Liver (tissue), 9 donors: ENCODE data around the gene KCNN3. TPM values are rescaled to one million over a fixed set of nuclear protein-coding genes. Genes with fewer than 3 reads are reported as not detected.

Experiments used
- DNase-seq: peaks from one replicate; pipeline ENCODE4 v3.0.0-alpha.2; 2017; ENCODE audit warnings: low spot score
- H3K27ac ChIP-seq, 2 donors: one replicate each; pipeline ENCODE4 v1.7.0; 2013; ENCODE audit warnings: inconsistent platforms in 2 of 2, low read length in 2 of 2, control low read depth in 1 of 2, low read depth in 1 of 2, mild to moderate bottlenecking in 1 of 2
- H3K27me3 ChIP-seq, 4 donors: one replicate each; pipeline versions ENCODE4 v1.6.1 to v1.7.0; 2013; ENCODE audit warnings: low read length in 3 of 4, inconsistent platforms in 1 of 4, mild to moderate bottlenecking in 1 of 4, moderate library complexity in 1 of 4; ENCODE audit not compliant: control insufficient read depth in 4 of 4, insufficient read depth in 4 of 4
- H3K36me3 ChIP-seq, 4 donors: one replicate each; pipeline versions ENCODE4 v1.6.1 to v1.7.0; 2013; ENCODE audit warnings: low read length in 3 of 4, mild to moderate bottlenecking in 3 of 4, low read depth in 1 of 4, moderate library complexity in 1 of 4; ENCODE audit not compliant: control insufficient read depth in 4 of 4, insufficient read depth in 3 of 4
- H3K4me1 ChIP-seq, 4 donors: one replicate each; pipeline versions ENCODE4 v1.6.1 to v1.7.0; 2013; ENCODE audit warnings: low read length in 3 of 4, mild to moderate bottlenecking in 3 of 4, moderate library complexity in 1 of 4; ENCODE audit not compliant: control insufficient read depth in 4 of 4, insufficient read depth in 4 of 4
- H3K4me3 ChIP-seq, 3 donors: one replicate each; pipeline versions ENCODE4 v1.6.1 to v1.7.0; 2013; ENCODE audit warnings: low read length in 3 of 3, control low read depth in 1 of 3, low read depth in 1 of 3, mild to moderate bottlenecking in 1 of 3
- H3K9ac ChIP-seq, 2 donors: one replicate each; pipeline ENCODE4 v1.7.0; 2013; ENCODE audit warnings: low read length in 2 of 2, mild to moderate bottlenecking in 2 of 2, moderate library complexity in 2 of 2, control low read depth in 1 of 2, low read depth in 1 of 2
- H3K9me3 ChIP-seq, 4 donors: one replicate each; pipeline versions ENCODE4 v1.6.1 to v1.7.0; 2013; ENCODE audit warnings: low read length in 3 of 4; ENCODE audit not compliant: control insufficient read depth in 4 of 4
- EGR1 ChIP-seq, 2 donors: IDR thresholded peaks; 2 replicates each; pipeline ENCODE4 v1.6.1; 2016 to 2018; ENCODE audit warnings: antibody characterized with exemption in 2 of 2, low read depth in 2 of 2
- FOXA1 ChIP-seq: IDR thresholded peaks from 2 replicates; pipeline ENCODE4 v1.6.1; 2016; ENCODE audit warnings: antibody characterized with exemption
- FOXA2 ChIP-seq: IDR thresholded peaks from 2 replicates; pipeline ENCODE4 v1.6.1; 2016; ENCODE audit warnings: antibody characterized with exemption
- GABPA ChIP-seq, 2 donors: IDR thresholded peaks in 1 of 2; conservative IDR thresholded peaks in 1 of 2; 2 replicates each; pipeline ENCODE4 v1.6.1; 2016; ENCODE audit warnings: antibody characterized with exemption in 2 of 2, mild to moderate bottlenecking in 1 of 2, moderate library complexity in 1 of 2
- HNF4A ChIP-seq, 2 donors: conservative IDR thresholded peaks; 2 replicates each; pipeline ENCODE4 v1.6.1; 2016; ENCODE audit warnings: antibody characterized with exemption in 2 of 2, mild to moderate bottlenecking in 2 of 2
- HNF4G ChIP-seq: IDR thresholded peaks from 2 replicates; pipeline ENCODE4 v1.6.1; 2016; ENCODE audit warnings: antibody characterized with exemption
- JUND ChIP-seq, 2 donors: IDR thresholded peaks; 2 replicates each; pipeline ENCODE4 v1.6.1; 2016; ENCODE audit warnings: antibody characterized with exemption in 2 of 2
- NR2F2 ChIP-seq: IDR thresholded peaks from 2 replicates; pipeline ENCODE4 v1.6.1; 2016; ENCODE audit warnings: antibody characterized with exemption
- RAD21 ChIP-seq, 2 donors: IDR thresholded peaks; 2 replicates each; pipeline ENCODE4 v1.6.1; 2016; ENCODE audit warnings: antibody characterized with exemption in 2 of 2, mild to moderate bottlenecking in 2 of 2
- RXRA ChIP-seq, 2 donors: IDR thresholded peaks; 2 replicates each; pipeline ENCODE4 v1.6.1; 2017 to 2018; ENCODE audit warnings: antibody characterized with exemption in 2 of 2, mild to moderate bottlenecking in 1 of 2
- SP1 ChIP-seq: IDR thresholded peaks from 2 replicates; pipeline ENCODE4 v1.6.1; 2018; ENCODE audit warnings: antibody characterized with exemption, mild to moderate bottlenecking
- TAF1 ChIP-seq: conservative IDR thresholded peaks from 2 replicates; pipeline ENCODE4 v1.6.1; 2016; ENCODE audit warnings: antibody characterized with exemption, mild to moderate bottlenecking
- YY1 ChIP-seq: IDR thresholded peaks from 2 replicates; pipeline ENCODE4 v1.6.1; 2016; ENCODE audit warnings: antibody characterized with exemption, mild to moderate bottlenecking
- WGBS: extraction: QIAGEN DNeasy Blood & Tissue Kit; methylation state at CpG from one replicate; pipeline ENCODE4 v1.1.7; 2013; 5-methylcytosine and 5-hydroxymethylcytosine counted together
- polyA plus RNA-seq, 2 donors: library from polyadenylated mRNA; stranded (reverse) in 1 of 2; unstranded in 1 of 2; fragments of 200-250 nt in 1 of 2; fragments of >200 nt in 1 of 2; fragmentation: Nextera tagmentation in 1 of 2; extraction: Ambion mirVana in 1 of 2; gene quantifications; one replicate each; pipeline versions ENCODE4 v1.2.1 to v1.2.3, GENCODE V29; 2013 to 2015
- total RNA-seq, 2 donors: library from RNA; depleted of rRNA; stranded (reverse); fragments of >200 nt; gene quantifications; one replicate each; pipeline ENCODE4 v1.2.3, GENCODE V29; 2014
- TF ChIP-seq, protein P1 (sequence below): IDR thresholded peaks from 2 replicates; pipeline ENCODE4 v1.6.1; 2016; ENCODE audit warnings: antibody characterized with exemption, mild to moderate bottlenecking
- TF ChIP-seq, protein P2 (sequence below): fragments of 150-350 bp; IDR thresholded peaks from 2 replicates; pipeline ENCODE4 v1.5.1; 2017; ENCODE audit warnings: improper control_type of control experiment, low read depth, low read length; ENCODE audit not compliant: missing input control
- TF ChIP-seq, protein P3 (sequence below): IDR thresholded peaks from 2 replicates; pipeline ENCODE4 v1.6.1; 2016; ENCODE audit warnings: antibody characterized with exemption
- TF ChIP-seq, protein P4 (sequence below): IDR thresholded peaks from 2 replicates; pipeline ENCODE4 v1.6.1; 2016; ENCODE audit warnings: antibody characterized with exemption
- TF ChIP-seq, protein P5 (sequence below): IDR thresholded peaks from 2 replicates; pipeline ENCODE4 v1.6.1; 2016; ENCODE audit warnings: antibody characterized with exemption
- donor health status: healthy.
- donor health status: healthy.
- donor health status: healthy.
- donor health status: healthy.
- donor health status: healthy.

Gene KCNN3
- total and polyA plus RNA-seq, 4 donors = 0.09 to 0.68 (median 0.15) TPM

DNA sequence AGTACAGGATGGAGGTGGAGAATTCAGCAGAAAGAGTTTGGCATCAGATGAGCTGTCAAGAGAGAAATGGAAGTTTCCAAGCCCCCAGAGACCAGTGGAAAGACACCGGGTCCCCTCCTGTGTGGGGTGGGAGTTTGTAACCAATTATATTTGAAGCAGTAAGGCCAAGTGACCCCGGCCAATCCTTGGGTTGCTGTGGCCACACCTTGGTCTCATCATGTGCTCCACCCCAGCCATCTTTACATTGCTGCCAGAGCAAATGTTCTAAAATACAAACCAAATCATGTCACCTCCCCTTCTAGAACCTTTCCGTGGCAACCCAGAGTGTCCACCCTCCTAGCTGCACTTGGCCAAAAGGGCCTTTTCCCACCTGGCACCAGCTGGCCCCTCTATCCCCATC is 86.1 kb downstream of the KCNN3 start:
- no peak for TF ChIP-seq HNF4A (conservative IDR thresholded peaks at IDR 0.05)
- no peak for TF ChIP-seq FOXA2
- TF ChIP-seq RAD21 (IDR thresholded peaks at IDR 0.05) = no peak
- TF ChIP-seq, protein P1, sequence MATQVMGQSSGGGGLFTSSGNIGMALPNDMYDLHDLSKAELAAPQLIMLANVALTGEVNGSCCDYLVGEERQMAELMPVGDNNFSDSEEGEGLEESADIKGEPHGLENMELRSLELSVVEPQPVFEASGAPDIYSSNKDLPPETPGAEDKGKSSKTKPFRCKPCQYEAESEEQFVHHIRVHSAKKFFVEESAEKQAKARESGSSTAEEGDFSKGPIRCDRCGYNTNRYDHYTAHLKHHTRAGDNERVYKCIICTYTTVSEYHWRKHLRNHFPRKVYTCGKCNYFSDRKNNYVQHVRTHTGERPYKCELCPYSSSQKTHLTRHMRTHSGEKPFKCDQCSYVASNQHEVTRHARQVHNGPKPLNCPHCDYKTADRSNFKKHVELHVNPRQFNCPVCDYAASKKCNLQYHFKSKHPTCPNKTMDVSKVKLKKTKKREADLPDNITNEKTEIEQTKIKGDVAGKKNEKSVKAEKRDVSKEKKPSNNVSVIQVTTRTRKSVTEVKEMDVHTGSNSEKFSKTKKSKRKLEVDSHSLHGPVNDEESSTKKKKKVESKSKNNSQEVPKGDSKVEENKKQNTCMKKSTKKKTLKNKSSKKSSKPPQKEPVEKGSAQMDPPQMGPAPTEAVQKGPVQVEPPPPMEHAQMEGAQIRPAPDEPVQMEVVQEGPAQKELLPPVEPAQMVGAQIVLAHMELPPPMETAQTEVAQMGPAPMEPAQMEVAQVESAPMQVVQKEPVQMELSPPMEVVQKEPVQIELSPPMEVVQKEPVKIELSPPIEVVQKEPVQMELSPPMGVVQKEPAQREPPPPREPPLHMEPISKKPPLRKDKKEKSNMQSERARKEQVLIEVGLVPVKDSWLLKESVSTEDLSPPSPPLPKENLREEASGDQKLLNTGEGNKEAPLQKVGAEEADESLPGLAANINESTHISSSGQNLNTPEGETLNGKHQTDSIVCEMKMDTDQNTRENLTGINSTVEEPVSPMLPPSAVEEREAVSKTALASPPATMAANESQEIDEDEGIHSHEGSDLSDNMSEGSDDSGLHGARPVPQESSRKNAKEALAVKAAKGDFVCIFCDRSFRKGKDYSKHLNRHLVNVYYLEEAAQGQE = no peak
- TF ChIP-seq JUND (IDR thresholded peaks at IDR 0.05) = no peak
- no peak for TF ChIP-seq YY1
- TF ChIP-seq, protein P2, sequence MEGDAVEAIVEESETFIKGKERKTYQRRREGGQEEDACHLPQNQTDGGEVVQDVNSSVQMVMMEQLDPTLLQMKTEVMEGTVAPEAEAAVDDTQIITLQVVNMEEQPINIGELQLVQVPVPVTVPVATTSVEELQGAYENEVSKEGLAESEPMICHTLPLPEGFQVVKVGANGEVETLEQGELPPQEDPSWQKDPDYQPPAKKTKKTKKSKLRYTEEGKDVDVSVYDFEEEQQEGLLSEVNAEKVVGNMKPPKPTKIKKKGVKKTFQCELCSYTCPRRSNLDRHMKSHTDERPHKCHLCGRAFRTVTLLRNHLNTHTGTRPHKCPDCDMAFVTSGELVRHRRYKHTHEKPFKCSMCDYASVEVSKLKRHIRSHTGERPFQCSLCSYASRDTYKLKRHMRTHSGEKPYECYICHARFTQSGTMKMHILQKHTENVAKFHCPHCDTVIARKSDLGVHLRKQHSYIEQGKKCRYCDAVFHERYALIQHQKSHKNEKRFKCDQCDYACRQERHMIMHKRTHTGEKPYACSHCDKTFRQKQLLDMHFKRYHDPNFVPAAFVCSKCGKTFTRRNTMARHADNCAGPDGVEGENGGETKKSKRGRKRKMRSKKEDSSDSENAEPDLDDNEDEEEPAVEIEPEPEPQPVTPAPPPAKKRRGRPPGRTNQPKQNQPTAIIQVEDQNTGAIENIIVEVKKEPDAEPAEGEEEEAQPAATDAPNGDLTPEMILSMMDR = no peak
- no peak for TF ChIP-seq TAF1
- TF ChIP-seq HNF4G = no peak
- no peak for TF ChIP-seq NR2F2
- no peak for TF ChIP-seq FOXA1
- TF ChIP-seq, protein P3, sequence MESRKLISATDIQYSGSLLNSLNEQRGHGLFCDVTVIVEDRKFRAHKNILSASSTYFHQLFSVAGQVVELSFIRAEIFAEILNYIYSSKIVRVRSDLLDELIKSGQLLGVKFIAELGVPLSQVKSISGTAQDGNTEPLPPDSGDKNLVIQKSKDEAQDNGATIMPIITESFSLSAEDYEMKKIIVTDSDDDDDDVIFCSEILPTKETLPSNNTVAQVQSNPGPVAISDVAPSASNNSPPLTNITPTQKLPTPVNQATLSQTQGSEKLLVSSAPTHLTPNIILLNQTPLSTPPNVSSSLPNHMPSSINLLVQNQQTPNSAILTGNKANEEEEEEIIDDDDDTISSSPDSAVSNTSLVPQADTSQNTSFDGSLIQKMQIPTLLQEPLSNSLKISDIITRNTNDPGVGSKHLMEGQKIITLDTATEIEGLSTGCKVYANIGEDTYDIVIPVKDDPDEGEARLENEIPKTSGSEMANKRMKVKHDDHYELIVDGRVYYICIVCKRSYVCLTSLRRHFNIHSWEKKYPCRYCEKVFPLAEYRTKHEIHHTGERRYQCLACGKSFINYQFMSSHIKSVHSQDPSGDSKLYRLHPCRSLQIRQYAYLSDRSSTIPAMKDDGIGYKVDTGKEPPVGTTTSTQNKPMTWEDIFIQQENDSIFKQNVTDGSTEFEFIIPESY = no peak
- TF ChIP-seq RXRA (IDR thresholded peaks at IDR 0.05) = no peak
- WGBS = 92% methylated on average over 3 of the region's 3 CpGs
- H3K27ac ChIP-seq = peak overlapping the region in 1 of 2 donors; percentile 58
- no peak for DNase-seq
- no peak overlapping the region for H3K9ac ChIP-seq
- peaks cover 4 to 14% (median 12%) of the 10 kb centered on the region in 4 donors for H3K4me1 ChIP-seq
- no peaks in the 10 kb centered on the region for H3K36me3 ChIP-seq
- no peak overlapping the region for H3K4me3 ChIP-seq
- no peaks in the 10 kb centered on the region for H3K9me3 ChIP-seq
- no peaks in the 10 kb centered on the region for H3K27me3 ChIP-seq

DNA sequence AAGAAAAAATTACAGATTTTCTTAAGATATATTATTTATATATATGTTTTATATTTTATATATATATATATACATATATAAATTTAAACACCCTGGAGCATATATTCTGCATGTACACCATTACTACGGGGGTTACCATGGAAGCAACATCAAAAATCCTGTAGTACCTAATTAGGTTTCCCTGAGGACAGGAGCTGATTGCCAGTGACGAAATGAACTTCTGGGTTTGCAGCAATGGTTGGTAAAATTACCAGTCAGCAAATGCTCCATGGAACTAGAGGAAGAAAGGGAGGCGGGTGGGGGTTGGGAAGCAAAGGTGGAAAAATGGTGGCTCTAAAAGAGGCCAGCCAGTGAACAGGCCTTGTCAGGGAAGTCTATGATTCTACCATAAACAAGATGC is 89.5 kb downstream of the KCNN3 start:
- Histone ChIP-seq H3K27ac (no peak overlapping the region), H3K4me3 (no peak overlapping the region), H3K27me3 (no peaks in the 10 kb centered on the region), H3K36me3 (no peaks in the 10 kb centered on the region), H3K9ac (no peak overlapping the region), H3K9me3 (no peaks in the 10 kb centered on the region), H3K4me1 (peaks cover 4 to 16% (median 12%) of the 10 kb centered on the region in 4 donors)
- 90% methylated on average over 3 of the region's 3 CpGs for WGBS
- no peak for DNase-seq
- TF ChIP-seq GABPA (IDR thresholded peaks at IDR 0.05 in 1 of 2, conservative IDR thresholded peaks at IDR 0.05 in 1 of 2) (no peak), HNF4A (conservative IDR thresholded peaks at IDR 0.05) (no peak), NR2F2 (no peak), RXRA (IDR thresholded peaks at IDR 0.05) (no peak), FOXA2 (no peak), EGR1 (IDR thresholded peaks at IDR 0.05; ENCODE audit: low read depth in 2 of 2) (no peak), JUND (IDR thresholded peaks at IDR 0.05) (no peak), SP1 (no peak), FOXA1 (no peak)
- TF ChIP-seq, protein P2 = no peak
- TF ChIP-seq, protein P3 = no peak
- TF ChIP-seq, protein P4, sequence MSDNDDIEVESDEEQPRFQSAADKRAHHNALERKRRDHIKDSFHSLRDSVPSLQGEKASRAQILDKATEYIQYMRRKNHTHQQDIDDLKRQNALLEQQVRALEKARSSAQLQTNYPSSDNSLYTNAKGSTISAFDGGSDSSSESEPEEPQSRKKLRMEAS = no peak
- TF ChIP-seq, protein P5, sequence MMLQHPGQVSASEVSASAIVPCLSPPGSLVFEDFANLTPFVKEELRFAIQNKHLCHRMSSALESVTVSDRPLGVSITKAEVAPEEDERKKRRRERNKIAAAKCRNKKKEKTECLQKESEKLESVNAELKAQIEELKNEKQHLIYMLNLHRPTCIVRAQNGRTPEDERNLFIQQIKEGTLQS = no peak
